ENCODE results near the gene HEXIM2. TPM values are rescaled to one million over a fixed set of nuclear protein-coding genes. Genes with fewer than 3 reads are reported as not detected.
A peak's percentile ranks its signal among the peaks of the same experiment; 100 is the strongest.

The HEXIM2 gene
- total RNA-seq, 1 experiment from 2014 or later, result 22.4 TPM

DNA sequence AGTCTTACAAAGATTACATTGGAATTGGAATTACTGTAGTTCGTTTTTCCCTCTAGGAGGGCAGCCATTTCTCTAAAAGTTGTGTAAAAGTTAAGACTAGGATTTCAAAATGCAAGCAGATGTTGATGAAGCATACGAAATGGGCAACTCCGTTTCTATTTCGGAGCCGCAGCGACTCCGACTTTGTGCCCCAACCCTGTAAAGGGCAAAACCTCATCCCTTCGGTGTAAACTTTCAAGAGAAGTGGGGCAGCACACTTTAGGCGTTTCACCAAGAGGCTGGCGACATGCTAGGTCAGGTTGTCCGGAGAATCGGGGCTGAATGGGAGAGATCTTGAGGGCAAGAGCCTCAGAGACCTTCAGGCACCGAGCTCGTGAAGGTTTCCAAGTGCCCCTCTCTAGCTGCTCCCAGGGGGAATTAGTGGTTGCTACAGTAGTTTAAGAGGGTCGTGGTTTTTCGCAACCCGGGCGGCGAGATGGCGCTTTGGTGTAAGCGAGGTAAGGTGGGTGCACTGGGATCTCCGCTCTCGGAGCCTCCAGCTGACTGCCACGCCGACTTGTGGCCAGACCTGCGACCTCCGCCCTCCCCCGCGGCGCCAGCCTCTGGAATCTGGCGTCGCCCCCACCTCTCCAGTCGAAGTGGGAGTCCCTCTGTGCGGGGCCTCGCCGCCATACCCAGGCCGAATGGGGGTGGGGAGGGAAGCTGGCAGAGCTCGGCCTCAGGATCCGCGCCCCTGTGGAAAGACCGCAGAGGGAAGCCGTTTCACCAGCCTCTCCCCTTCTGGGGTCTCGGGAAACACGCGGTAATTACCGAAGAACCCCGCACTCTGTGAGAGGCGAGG, 1.0 kb upstream of the HEXIM2 start:
- Histone ChIP-seq H3K27me3 (ENCODE audit: insufficient read depth, low read depth) (no peaks in the 10 kb centered on the region), H3K4me3 (peak overlapping the region; percentile 73), H3K36me3 (ENCODE audit: low read depth) (peaks cover 7% of the 10 kb centered on the region; the same call in 1 of the 2 replicates), H4K20me1 (ENCODE audit: insufficient read depth) (no peaks in the 10 kb centered on the region; the same call in 1 of the 2 replicates), H3K9me2 (ENCODE audit: insufficient read depth) (no peaks in the 10 kb centered on the region), H3K9me3 (ENCODE audit: insufficient read depth, low read depth) (no peaks in the 10 kb centered on the region), H3F3A (ENCODE audit: insufficient read depth, low read depth) (peaks cover 43% of the 10 kb centered on the region), H3K79me2 (ENCODE audit: low read depth) (peaks cover 62% of the 10 kb centered on the region), H3K4me2 (peak overlapping the region; percentile 92), H3K4me1 (replicated peaks; ENCODE audit: insufficient read depth) (peaks cover 61% of the 10 kb centered on the region), H3K27ac (peak overlapping the region; percentile 93), H2AFZ (peak overlapping the region; percentile 31)
- peak; percentile 51 for DNase-seq
- TF ChIP-seq EZH2 (IDR thresholded peaks at IDR 0.05; ENCODE audit: low read depth) (no peak), CTCF (conservative IDR thresholded peaks at IDR 0.05) (no peak; the same call in 1 of the 2 replicates)
- intact Hi-C loops (cut with micrococcal nuclease; ENCODE audit: unreplicated experiment), result loop anchor here (1.0 kb wide), 2 partner anchors 11 to 12 kb away; partner anchors contain the start of gene HEXIM1
- CTCF ChIA-PET, result interaction anchor here (0.6 to 1.7 kb wide), 6 partner anchors 9 to 446 kb away, joined by 3 to 11 read pairs (median 7); partner anchors contain the start of gene ACBD4
- BruUV-seq (replicated peaks), result TSS peak; percentile 54
- POLR2A ChIA-PET (ENCODE audit: unreplicated experiment), result interaction anchor here (0.6 to 3.5 kb wide), 8 partner anchors 8 to 285 kb away, joined by 3 to 100 read pairs (median 5); partner anchors contain the start of genes HEXIM1 and MAP3K14

DNA sequence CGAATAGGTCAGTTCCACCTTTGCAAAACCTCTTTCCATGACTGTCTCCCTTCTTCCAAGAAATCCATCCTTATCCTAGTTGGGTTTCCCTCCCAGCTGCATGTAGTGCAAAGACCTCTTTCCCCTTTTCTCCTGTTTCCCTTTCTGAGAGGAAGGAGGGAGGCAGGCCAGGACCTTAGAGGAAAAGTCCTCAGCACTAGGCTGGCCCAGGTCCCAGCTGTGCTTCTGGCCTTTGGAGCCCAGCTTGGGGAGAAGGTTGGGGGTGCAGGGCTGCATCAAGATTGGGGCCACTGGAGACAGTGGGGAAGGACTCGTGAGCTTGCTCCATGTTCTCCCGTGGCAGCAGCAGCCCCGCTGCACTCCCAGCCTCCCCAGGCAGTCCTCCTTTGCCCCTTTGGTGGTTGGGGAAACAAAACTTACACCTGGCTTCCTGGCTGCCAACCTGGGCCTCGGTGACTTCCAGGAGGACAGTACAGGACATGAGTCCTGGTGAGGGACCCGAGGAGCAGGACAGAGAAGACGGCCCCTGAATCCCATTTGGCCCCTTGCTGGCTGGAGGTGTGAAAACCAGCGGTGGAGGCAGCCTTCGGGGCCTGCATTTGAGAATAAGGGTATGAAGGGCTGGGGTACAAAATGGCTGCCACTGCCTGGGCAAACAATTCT, 481 bp downstream of the HEXIM2 start:
- intact Hi-C loops (cut with micrococcal nuclease; ENCODE audit: unreplicated experiment), result no loop called here
- no peak for DNase-seq
- Histone ChIP-seq H3K27ac (0 out of 2 replicates have a peak overlapping the region, but pooled peaks have one; percentile 12), H3K9me3 (ENCODE audit: insufficient read depth, low read depth) (no peaks in the 10 kb centered on the region), H3K36me3 (ENCODE audit: low read depth) (peaks cover 7% of the 10 kb centered on the region; the same call in 1 of the 2 replicates), H3K4me3 (peak overlapping the region; percentile 61), H3K4me2 (peak overlapping the region; percentile 78), H3K79me2 (ENCODE audit: low read depth) (peaks cover 47% of the 10 kb centered on the region), H3K4me1 (replicated peaks; ENCODE audit: insufficient read depth) (peaks cover 46% of the 10 kb centered on the region), H4K20me1 (ENCODE audit: insufficient read depth) (no peaks in the 10 kb centered on the region; the same call in 1 of the 2 replicates), H3F3A (ENCODE audit: insufficient read depth, low read depth) (peaks cover 29% of the 10 kb centered on the region), H3K27me3 (ENCODE audit: insufficient read depth, low read depth) (no peaks in the 10 kb centered on the region), H3K9me2 (ENCODE audit: insufficient read depth) (no peaks in the 10 kb centered on the region), H2AFZ (peak overlapping the region; percentile 54; the same call in 1 of the 2 replicates)
- BruUV-seq (replicated peaks), result no TSS peak
- CTCF ChIA-PET, result interaction anchor here (1.0 to 1.7 kb wide), 4 partner anchors 10 to 36 kb away, joined by 4 to 10 read pairs (median 7); partner anchors contain the start of gene ACBD4
- POLR2A ChIA-PET (ENCODE audit: unreplicated experiment), result interaction anchor here (0.5 to 3.5 kb wide), 8 partner anchors 8 to 1693 kb away, joined by 3 to 100 read pairs (median 6); partner anchors contain the start of gene HEXIM1
- TF ChIP-seq CTCF (conservative IDR thresholded peaks at IDR 0.05), result no peak
- no peak for TF ChIP-seq EZH2 (IDR thresholded peaks at IDR 0.05; ENCODE audit: low read depth)

- no TSS peak for BruUV-seq (replicated peaks)
Observed at GRCh38 chr17:45164734-45165269, 3.1 kb downstream of the HEXIM2 start.

More at GRCh38 chr17:45164734-45165269, 3.1 kb downstream of the HEXIM2 start:
- peaks cover 44% of the 10 kb centered on the region for H3K4me1 ChIP-seq (replicated peaks; ENCODE audit: insufficient read depth)
- CTCF ChIA-PET, result no interaction called here
- no peak overlapping the region for H2AFZ ChIP-seq
- no peaks in the 10 kb centered on the region; the same call in 1 of the 2 replicates for H3K36me3 ChIP-seq (ENCODE audit: low read depth)
- peaks cover 36% of the 10 kb centered on the region for H3K79me2 ChIP-seq (ENCODE audit: low read depth)
- TF ChIP-seq CTCF (conservative IDR thresholded peaks at IDR 0.05), result no peak
- no peak for TF ChIP-seq EZH2 (IDR thresholded peaks at IDR 0.05; ENCODE audit: low read depth)
- POLR2A ChIA-PET (ENCODE audit: unreplicated experiment), result no interaction called here
- DNase-seq, result no peak
- intact Hi-C loops (cut with micrococcal nuclease; ENCODE audit: unreplicated experiment), result no loop called here
- no peak overlapping the region for H3K4me3 ChIP-seq
- H3K9me2 ChIP-seq (ENCODE audit: insufficient read depth), result no peaks in the 10 kb centered on the region
- no peaks in the 10 kb centered on the region for H3K27me3 ChIP-seq (ENCODE audit: insufficient read depth, low read depth)
- H3K9me3 ChIP-seq (ENCODE audit: insufficient read depth, low read depth), result no peaks in the 10 kb centered on the region
- no peaks in the 10 kb centered on the region for H4K20me1 ChIP-seq (ENCODE audit: insufficient read depth)
- peaks cover 26% of the 10 kb centered on the region for H3F3A ChIP-seq (ENCODE audit: insufficient read depth, low read depth)
- H3K27ac ChIP-seq, result no peak overlapping the region
- H3K4me2 ChIP-seq, result no peak overlapping the region

All from PC-9 (cell line).